ENCODE results near the gene TNIK.

The TNIK gene

DNA sequence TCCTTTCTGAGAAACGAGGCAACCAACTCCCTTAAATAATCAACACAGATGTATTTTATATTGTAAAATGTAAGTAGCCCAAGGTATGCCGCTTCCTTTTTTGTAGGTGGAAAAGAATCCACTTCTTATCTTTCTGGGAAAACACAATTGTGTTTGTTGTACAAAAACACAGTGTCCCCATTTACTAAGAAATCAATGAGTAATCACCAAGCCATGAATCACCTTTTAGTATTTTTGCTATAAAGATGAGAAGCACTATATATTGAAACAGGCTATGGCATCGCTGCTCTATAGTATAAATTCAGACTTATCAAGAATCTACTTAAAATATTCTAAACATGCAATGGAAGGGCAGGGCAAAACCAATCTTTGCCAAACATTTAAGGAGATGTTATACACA lies 104.0 kb downstream of the TNIK start:
- no peak for DNase-seq

DNA sequence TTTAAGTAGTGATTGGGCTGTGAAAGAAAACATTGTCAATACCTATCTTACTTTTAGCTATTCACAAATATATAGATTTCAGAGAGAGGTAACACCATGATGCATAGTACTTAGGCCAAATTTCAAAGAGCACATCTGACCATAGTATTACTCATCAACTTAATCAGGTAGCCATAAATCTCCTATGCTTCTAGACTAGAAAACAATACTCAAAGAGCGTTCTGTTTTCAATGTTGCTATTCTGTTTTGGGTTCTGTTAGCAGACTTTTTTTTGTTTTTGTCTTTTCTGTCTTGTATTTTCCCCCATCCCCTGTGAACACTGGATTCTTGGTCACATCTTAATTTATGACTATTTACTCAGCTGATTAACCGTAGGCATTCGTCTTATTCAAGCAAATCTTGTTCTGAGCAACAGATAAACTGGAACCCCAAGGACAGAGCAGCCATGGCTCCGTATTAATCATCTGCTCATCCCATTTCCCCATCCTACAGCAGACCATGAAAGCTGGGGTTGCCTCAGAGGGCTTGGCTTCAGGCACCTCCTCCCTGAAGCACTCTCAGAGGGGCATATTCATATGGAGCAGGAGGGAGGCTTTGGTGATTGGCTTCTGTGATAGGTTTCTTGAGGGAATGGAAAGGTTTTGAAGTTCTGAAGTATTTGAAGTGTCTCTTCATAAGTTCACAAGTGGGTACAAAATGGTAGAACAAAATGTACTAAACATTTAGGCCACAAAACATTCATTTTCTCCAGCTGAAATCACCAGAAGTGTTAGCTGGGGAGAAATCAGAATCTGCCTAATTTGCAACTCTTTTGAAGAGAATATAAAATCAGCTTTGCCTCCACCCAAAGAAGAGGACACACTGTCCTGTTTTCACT lies 105.3 kb downstream of the TNIK start:
- DNase-seq, result no peak

DNA sequence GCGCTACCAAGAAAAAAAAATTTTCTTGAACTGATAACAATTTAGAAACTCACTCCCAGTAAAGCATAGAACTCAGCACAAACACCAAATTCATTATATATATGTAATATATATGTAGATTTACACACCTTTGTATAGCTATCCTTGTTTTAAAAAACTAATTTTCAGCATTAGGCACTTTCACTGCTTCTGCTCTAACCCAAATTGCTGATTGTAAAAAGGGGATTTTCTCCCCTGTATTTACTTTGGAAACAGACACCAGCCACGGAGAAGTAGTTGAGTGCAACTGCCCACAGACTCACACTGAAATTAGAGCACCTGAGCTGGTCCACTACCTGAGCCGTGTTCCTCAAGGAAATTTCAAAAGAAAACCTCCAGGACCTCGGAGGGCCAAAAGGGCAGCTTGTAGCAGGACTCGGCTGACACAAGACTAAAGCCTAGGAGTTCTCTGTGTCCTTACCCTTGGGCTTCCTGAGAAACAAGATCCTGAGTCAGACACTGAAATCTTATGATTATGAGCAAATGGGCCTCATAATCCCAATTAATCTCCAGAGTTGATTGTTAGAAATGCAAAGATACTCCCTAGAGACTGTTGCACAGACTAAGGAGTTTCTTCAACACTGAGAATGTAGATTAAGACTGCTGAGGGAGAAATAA lies 106.0 kb downstream of the TNIK start:
- no peak for DNase-seq

DNA sequence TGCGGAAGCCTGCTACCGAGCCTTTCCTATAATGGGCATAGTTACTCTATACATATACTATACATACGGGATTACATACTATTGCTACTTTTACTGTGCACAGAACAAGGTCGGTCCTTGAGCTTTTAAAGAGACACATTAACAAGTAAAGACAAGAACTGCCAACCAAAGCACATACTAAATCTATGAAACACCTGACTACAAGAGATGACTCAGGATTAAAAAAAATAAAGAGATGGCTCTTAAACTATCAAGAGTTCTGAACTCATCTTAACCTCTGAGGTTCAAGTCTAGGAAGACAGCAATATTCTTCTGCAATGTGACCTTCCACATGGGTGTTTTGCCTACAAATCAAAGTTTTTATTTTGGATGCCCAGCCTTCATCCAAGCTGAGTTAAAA lies 106.8 kb downstream of the TNIK start:
- DNase-seq, result no peak

DNA sequence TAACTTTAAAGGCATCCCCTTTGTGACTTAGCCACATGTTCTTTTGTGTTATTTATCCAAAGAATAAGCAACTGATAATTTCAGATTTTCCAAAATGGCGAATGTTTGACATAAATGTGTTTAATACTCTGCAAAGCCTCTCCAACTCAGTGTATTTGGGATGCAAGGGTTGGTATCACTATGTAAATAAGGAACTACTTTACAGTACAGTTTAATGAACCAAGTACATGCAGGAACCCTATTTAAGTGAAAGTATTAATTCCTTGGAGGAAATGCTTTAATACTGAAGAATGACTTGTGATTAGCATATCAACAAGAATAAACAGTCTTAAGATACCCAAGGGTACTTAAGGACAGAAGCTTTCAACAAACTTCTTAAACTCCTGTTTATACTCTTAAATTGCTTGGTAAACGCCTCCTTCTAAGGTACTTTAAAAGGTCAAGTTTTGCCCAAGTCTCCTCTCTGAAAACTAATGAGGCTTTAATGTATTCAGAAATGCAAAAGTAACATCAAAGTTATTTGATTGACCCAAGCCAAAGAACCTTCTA lies 107.7 kb downstream of the TNIK start:
- no peak for DNase-seq

DNA sequence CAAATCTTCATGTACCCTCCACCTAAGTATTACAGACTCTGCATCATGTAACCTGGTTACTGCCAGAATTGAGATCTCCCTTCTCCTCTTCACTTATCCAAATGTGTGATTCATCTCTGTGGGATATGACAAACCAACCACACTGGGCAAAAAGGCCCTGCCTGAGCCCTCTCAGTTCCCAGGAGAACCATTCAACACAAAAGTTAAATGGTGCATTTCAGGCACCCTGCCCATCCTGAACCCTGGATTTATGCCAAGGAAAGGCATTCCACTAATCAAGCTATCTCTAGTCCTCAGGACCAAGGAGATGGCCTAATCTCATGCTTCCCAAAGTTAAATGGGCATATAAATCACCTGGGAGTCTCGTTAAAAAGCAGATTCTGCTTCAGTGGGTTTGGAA lies 108.5 kb downstream of the TNIK start:
- DNase-seq, result no peak

DNA sequence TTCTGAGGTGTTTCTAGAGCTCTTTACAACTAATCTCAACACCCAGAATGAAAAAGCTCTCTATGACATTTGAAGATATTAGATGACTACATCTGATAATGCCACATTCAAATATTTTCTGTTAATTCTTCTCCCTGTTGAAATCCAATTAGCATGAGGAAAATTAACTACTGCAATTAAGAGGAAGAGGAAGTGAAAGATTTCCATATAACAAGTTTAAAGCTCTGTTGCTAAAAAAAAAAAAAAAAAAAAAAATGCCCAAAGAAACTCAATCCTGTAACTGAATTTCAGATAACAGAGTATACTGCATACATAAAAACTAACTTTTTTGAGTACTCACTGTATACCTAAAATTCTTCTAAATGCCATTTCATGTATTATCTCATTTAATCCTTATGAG lies 109.8 kb downstream of the TNIK start:
- no peak for DNase-seq

DNA sequence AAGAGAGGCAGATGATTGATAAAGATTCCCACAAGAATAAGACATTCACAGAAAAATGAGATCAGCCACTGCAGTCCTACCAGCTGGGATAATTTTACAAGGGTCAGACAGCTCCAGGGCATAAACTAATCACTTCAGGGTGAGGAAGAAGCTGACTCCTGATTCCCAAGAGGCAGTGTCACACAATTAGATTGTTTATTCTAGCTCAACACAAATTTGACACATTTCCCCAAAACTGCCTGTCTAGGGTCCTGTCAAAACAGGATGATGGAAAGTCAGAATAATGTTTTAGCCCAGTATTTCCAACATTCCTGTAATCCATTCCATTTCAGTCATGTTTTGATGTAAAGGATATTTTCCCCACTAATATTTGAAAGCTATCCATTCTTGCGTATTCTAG lies 110.8 kb downstream of the TNIK start:
- no peak for DNase-seq

DNA sequence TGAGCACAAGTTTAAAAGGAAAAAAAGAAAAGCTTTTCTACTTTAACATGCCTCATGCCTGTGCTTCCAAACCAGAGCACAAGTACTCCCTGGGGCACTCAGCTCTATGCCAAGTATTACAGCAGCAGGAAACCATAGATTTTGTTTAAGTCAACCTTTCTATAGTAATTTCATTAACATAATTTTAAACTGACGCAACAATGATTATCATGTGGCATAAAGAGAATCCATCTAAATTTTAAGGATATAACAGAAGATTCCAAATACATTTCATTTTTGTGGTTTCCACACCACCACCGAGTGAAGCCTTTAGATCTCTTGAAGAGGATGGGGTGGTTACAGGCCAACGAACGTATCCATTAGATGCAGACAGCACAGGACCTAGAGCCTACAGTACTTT lies 112.1 kb downstream of the TNIK start:
- no peak for DNase-seq

DNA sequence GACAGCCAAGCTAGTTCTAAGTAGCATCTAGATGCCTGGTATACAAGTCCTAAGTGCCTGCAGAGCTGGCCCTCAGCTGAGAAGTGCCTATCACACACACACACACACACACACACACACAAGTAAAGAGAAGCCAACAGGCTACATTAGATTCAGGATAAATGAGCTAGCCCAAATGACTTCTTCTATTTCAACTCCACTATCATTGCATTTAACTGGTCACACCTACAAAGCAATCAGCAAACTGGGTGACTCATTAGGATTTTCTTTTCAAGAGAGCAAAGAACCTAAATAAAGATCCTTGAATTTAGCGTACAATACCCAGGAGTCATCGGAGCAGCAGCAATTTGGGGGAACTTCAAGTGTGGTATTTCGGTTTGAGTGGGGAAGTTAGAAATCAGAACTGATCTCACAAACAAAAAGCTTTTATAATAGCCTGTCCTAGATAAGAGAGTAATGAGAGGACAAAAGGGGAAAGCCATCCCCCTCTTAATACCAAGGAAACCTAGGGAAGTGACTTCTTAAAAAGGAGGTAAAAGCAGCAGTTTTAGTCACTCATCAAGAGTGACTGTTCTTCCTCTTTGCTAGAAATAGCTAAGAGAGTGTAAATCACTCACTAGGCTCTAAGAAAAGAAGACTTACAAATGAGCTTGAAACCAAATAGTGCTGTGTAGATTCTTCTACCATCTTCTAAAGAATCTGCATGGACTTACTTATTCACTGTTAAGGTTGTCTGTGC lies 112.7 kb downstream of the TNIK start:
- no peak for DNase-seq

DNA sequence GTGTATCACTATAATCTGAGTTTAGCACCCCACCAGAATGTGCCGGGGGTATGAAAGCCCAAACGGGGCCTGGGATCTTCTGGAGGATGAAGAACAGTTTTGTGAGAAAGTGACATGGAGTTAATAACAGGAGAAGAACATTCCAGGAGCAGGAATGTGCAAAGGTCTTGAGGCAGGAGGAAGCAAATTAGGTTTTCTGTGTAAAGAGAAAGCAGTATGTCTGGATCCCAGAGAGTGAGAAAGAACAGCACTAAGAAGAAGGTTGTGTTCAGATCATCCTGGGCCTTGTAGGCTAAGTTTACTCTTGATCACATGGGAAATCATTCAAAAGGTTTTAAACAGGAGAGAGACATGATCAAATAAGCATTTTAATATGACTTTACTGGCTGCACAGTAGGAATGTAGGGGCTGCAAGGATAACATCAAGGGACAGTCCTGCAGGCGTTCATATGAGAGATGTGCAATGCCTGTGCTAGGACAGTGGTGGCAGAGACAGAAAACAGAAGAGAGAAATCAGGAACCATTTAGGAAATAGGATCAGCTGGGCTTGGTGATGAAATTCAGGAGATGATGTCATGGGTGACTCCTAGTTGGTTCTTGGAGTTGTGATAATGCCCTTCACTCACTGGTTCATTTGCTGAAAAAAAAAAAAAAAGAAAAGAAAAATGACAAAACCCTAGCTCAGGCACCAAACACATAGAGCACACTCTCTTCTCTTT lies 113.5 kb downstream of the TNIK start:
- no peak for DNase-seq

DNA sequence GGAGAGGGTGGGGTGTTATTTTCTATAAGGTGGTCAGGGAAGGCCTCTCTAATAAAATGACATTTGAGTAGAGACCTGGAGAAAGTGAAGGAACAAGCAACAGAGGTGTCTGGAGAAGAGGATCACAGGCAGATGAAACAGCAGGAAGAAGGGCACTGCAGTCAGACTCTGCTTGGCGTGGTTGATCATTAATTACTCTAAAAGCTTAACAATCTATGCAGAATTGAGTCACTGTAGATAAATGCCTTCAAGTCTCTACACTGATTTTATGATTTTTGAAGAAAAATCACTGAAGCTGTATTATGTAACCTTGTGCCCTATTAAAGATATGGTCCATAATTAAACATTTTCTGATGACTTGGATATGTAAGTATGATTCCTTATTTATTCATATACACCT lies 114.2 kb downstream of the TNIK start:
- DNase-seq, result no peak

DNA sequence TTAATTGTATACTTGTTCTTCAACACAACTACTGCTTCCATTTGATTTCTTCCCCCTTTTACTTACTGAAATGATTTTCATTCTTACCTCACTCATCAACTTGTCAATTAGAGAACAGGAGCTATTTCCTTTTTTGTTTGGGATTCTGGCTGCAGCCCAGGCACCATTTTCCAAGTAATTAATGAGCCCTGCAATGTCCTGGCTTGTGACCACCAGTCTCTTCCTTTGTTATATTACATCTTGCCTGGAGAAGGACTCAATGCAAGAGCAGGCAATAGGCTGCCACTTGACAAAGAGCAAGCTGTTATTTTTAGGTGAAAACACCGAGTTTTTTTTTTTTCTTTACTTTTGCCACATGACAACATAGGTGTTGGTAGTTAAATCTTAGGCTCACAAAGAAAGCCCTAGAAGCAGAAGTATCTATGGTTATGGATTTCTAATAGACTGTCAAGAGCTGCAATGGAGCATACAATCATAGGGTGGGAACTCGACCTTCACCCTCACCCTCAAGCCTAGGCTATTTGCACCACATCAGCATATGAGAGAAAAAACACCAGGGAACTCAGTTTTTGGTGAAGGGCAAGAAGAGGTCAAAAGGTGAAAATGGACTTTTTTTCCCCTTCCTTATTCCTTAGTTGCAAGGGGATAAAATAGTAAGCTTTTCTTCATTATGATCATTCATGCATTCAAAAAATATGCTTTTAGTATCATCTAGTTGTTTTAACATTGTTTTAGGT lies 114.9 kb downstream of the TNIK start:
- DNase-seq, result no peak

DNA sequence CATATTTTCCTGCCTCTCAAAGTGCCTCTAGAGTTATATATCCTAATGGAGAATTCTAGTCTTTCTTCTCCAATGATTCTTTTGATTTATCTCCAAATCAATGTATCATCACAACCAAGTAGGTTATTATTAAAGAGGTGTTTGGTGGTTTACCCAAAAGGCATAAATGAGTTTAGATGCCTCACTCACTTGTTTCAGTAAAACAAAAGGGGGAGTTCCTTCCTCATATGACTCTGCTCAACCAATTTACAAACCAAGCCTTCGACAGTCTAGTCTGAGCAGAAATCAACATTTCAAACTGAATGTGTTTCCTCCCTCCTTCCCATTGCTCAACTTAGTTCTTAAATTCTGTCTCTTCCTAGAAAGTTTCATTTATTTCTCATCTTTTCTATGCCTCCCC lies 116.5 kb downstream of the TNIK start:
- no peak for DNase-seq

DNA sequence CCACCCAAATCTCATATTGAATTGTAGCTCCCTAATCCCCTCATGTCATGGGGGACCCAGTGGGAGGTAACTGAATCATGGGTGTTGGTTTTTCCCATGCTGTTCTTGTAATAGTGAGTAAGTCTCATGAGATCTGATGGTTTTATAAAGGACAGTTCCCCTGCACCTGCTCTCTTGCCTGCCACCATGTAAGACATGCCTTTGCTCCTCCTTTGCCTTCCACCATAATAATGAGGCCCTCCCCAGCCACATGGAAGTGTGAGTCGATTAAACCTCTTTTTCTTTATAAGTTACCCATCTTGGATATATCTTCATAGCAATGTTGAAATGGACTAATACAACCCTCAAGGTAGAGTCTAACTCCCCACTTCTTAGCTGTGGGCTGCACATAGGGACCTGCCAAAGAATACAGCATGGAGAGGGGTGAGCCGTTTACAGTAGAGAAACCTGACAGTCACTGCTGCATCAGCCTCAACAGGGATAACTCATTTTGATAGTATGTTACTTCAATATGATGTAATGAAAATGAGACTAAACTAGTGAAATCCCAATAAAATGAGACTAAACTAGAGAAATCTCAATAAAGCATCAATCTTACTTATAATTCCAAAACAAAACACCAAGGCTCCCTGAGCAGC lies 117.3 kb downstream of the TNIK start:
- DNase-seq, result no peak

DNA sequence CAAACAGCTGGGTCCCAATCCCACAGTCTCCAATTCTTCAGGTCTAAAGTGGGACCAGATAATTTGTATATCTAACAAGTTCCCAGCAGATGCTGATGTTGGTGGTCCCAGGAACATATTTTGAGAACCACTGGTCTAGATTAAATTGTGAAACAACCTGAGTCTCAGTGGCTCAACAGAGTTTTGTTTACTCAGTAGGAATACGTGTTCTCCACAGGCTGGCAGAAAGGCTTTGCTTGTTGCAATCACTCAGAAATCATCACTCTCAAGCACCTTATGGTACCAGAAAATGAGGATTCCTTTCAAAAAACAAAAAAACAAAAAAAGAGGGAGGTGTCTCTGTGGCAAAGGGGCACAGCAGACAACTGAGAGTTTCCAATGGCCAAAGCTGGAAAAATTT lies 118.0 kb downstream of the TNIK start:
- no peak for DNase-seq

DNA sequence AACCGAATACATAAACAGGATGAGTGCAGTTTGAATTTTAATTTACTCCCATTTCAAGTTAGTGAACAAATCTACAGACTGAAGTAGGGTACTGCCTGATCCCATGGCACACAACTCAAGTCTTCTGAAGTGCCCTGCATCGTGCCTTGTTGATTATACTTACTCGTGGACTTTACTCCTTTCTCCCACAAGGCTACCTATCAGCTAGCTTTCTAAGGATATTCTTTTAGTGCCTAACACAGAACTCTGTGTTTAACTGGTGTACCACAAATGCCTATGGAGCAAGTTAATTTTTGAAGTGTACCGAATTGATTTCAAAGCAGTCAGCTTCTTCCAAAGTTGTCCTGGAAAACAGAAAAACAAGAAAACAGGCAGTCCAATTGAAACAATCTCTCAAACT lies 119.8 kb downstream of the TNIK start:
- DNase-seq, result no peak

DNA sequence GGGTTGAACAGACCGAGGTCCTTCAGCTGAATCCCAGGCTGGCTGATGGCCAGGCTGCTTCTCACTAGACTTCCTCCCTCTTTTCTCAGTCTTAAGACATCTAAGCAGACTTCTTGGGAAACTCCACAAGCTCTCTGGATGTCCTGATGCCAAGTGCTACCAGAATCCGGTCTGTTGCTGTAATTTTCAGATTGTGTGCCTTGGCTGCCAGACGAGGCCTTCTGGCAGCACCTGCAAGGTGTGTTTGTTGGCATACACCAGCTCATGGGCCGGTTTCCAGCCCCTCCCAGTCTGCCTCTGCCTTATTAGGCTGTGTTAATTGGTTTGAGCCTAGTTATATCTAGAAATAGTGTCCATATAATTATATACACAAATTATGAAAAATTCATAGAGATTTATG lies 120.6 kb downstream of the TNIK start:
- no peak for DNase-seq

DNA sequence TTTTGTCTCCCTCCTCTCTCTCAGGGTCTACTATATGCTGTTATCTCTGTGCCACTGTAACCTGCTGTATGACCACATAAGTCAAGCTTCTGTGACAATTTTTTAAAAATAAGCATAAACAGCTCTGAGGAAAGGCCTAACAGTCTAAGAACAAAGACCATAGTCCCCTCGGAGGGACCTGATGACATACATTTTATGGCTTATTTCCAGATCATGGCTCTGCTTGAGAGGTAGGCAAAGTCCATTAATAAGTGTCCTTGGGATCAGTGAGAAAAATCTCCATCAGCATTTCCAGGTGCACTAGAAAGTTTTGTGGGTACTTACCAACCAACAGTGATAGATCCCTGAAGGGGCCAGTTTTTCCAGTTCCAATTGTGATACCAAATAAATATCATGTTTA lies 123.8 kb downstream of the TNIK start:
- DNase-seq, result no peak

DNA sequence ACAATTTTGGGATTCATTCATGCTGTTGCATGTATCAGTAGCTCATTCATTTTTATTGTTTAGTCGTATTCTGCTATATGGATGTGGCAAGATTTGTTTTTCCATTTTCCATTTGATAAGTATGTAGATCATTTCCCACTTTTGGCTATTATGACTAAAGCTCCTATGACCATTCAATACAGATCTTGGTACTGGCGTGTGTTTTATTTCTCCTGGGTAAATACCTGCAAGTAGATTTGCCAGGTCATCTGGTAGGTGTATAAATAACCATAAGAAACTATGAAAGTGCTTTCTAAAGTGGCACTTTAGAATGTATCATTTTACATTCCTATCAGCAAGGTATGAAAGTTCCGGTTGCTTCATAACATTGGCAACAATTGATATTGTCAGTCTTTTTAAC lies 124.6 kb downstream of the TNIK start:
- no peak for DNase-seq

DNA sequence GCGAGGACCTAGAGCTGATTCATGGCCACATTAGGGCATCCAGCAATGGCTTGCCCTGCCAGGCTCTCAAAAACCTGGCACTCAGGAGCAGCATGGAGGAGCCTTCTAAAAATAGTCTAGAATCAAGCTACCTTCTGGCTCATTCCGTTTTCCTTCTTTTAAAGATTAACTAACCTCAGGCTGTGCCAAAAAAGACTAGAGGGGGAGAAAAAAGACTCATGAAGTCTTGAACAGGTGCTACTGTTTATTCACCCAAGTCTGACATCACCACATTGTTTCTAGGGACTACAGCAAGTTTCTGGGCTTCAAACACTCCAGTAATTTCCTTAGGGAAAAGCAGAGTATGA lies 125.8 kb downstream of the TNIK start:
- no peak for DNase-seq
